GM21367 (cell line): ENCODE measurements around the gene SEC24C.
A peak's percentile ranks its signal among the peaks of the same experiment; 100 is the strongest.

Source experiments
- ATAC-seq: cut with Tn5 transposase; IDR thresholded peaks from one replicate; pipeline ENCODE4 v1.9.1; 2021; ENCODE audit not compliant: unreplicated experiment

Gene SEC24C

DNA sequence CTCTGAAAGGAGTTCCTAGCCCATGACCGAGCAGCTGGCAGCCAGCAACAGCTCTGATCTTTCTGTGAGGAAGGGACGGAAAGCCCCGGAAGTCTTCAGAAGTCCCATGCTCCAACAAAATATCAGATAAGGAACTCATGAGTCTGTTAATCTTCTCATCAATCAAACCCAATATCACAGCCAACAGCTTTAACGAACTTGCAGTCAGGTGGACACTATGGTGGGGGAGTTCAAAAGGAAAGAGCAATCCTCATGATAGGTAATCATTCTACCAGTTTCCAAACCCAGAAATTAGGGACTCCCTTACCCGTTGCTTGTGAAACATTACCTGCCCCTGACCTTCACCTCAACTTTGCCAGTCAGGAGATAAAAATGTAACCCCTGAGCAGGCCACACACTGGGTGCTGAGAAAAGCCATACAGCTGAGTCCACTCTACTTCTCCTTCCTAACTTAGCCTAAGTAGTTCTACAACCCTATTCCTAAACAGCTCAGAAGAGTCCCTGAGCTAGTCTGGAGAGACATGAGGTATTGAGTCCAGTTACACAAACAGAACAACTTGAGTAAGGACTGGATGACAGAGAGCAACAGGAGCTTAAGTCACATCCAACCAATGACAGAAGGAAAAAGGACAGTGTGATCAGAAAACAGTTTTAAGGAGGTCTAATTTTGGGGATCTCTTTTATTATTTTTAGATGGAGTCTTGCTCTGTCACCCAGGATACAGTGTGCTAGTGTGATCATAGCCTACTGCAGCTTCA lies 65.1 kb downstream of the SEC24C start:
- no peak for ATAC-seq

DNA sequence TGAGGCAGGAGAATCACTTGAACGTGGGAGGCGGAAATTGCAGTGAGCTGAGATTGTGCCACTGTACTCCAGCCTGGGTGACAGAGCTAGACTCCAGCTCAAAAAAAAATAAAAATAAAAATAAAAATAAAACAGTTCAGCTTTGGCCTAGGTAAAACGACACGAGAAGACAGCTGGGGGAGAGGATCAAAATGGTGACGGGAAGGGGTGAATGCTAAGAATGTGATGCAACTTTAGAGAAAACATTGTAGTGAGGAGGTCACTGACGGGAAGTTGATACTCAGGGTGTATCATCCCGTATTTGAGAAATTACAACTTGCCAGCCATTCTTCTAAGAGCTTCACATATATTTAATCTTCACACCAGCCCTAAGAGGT lies 66.2 kb downstream of the SEC24C start:
- ATAC-seq = no peak

DNA sequence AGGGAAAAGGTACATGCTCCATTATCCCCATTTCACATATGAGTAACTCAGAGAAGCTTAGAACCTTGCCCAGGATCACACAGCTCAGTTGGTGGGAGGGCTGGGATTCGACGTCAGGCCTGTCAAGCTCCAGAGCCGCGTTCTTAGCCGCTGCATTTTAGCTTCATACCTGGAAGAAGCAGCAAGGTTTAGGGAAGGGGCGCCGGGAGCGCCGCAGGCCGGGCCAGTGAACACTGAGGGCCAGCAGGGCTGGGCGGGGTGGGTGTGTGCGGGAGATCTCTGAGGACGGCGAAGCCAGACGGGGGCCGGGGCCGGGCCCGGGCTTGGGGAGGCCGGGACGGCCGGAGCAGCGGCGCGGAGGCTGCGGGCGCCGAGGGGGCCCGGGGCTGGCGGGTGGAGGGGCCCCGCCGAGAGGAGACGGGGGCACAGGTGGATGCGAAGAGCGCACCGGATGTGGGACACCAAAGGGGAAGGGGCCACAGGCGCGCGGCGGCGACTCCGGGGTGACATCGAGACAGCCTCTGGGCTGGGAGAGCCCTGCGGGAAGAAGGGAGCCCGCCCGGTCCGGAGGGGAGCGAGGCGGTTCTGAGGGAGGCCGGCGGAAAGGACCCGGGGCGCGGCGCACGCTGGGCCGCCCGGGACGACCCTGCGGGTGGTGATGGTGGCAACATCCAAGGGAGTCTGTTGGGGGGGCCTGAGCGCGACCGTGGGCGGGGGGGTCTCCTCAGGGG lies 66.7 kb downstream of the SEC24C start:
- peak; percentile 25 for ATAC-seq

DNA sequence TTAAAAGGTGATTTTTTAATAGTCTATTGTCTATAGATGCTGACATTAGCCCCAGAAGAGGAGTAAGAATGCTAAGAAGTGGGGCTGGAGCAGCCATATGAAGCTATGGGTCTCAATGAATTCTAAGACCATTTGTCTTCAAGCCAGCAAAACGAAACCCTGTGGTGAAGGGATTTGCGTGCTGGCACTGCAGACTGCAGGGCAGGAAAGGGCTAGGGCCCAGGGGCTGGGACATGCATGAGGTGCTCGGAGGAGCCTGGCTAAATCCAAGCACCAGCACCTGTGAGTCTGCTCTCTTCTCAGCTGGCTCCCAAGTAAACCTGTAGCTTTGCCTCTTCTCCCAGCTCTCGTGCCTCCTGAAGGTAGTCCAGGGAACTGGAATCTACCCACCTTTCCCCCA lies 68.5 kb downstream of the SEC24C start:
- no peak for ATAC-seq

DNA sequence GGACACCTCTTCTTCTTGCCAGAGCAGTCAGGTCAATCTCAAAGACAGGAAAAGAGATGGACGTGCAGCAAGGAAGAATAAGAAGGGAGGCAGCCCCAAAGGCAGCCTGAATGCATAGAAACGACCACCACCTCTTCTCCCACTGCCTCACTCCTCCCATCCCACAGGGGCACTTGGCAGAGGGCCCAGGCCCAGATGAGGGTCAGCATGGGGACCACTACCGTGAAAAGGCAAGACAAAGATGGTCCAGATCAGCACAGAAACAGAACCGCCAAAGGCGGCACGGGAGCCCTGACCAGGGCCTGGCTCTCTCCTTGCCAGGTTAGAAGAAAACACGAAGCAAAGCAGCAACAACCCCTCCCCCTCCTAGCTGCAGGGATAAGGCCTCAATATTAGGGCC lies 69.2 kb downstream of the SEC24C start:
- no peak for ATAC-seq

DNA sequence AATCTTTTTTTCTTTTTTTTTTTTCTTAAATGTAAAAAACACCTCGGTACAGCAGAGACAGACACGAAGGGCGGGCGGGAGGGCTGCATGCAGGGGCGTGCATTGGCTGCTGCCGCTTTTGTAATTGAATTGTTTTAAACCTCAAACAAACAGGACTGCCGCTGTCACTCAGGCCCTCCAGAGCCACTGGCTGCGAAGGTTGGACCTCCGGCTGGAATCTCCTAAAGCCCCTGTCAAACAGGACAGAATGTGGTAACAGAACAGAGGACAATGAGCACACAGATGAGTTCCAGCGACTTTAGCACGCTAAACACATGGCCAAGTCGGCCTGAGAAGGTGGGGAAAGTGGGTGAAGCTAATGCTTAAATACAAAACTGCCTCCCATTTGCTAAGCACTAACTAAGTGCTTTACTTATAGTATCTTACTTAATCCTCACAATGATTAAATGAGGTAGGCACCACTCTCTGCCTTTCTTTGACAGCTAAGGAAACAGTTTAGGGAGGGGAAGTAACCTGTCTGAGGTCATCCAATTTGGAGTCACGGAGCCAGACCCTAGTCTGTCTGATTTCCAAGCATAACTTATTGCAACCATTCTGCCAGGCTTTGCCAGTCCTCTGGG lies 70.2 kb downstream of the SEC24C start:
- ATAC-seq = no peak

DNA sequence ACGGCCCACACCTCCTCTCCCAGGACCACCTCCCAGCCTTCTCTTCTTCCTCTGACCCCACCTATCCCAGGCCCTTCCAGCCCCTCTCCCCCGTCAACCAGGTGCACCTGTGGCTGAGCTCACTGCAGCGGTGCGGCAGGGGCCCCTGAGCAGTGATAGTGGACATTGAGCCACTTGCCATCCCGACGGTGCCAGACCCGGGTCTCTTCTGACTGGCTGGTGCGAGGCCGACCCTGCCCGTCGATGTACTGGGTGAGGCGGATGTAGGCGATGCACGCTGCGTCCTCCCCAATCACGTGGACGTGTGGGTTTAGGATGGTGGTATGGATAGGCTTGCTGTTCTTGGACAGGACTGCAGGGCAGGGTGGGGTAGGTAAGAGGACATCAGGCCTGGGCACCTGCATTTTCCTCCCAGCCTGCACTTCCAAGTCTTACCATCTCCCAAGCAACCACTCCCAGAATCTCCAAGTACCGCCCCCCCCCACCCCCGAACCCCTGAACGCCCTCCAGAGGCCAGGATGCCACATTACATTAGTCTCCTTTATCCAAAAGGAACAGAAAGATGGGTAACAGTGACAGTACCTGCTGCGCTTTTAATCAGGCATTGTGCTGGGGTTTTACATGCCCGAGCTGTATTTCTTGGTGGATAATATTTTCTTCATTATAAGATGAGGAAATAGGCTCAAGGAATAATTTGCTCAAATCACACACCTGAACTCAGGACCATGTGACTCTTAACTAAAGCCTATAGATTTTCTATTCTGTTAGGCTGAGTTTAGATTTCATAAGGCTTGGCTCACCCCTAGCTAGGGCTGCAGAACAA lies 70.9 kb downstream of the SEC24C start:
- ATAC-seq = no peak

DNA sequence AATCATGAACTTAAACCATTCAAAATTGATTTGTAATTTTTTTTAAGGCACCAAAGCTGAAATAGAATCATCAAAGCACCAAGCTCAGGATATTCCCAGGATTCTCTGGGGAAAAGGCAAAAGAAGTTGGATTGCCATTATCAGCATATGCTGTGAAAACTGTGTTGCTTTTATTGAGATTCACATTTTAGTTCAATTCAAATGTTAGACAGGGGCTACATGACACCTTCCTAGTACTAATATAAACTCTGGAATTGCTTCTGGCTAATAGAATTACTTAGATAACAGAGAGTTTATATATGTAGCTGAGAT lies 71.5 kb downstream of the SEC24C start:
- ATAC-seq = no peak

DNA sequence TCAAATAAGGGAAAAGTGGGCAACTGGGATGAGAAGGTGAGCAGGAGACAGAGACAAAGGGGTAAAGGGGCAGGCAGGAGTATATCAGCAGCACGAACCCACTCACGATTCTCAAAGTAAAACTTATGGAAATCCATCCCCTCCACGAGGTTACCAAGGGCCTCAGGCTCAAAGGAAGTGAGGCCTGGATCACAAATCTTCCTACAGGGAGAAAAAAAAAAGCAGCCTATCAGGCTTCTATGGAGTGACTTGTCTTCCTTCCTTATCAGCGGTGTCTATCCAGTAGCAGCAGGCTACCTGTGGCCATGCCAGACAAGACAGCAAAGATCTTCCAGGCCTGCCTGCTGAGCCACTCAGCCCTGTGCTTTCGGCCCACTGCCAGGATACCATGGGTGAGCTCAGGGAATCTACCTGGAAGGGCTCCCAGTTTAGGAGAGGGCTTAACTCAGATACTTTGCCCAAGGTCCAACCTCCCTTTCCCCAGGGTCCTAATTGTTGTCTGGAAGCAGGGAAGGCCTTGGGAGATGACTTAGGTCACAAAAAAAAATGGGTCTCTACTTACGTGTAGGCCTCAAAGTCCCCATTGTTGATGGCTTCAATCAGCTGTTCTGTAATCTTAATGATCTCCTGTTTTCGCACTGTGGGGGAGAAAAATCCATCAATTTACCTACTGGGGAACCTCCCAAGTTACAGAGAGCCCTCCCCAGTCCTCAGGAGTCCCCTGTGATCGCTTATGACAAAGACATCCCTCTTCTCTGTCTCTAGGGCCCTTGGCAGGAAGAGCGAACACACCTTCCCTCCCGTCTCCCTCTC lies 73.0 kb downstream of the SEC24C start:
- no peak for ATAC-seq

DNA sequence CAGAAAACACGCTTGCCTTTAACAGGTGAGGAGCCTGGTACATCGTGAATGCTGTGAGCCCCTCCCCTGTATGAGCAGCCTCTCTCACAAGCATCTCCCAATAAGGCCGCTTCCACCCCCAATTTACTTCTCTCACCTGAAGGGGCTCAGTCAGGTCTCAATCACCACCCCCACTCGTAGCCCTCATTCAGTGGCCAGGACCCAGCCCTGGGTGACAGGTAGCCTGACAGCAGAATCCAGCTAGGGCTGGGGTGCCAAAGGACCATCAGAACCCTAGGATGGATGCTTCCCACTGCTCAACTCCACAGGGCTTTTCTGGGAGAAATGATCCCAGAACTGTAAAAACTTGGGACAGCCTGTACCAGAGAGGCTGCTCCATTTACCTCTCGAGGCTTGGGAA lies 73.7 kb downstream of the SEC24C start:
- ATAC-seq = no peak

DNA sequence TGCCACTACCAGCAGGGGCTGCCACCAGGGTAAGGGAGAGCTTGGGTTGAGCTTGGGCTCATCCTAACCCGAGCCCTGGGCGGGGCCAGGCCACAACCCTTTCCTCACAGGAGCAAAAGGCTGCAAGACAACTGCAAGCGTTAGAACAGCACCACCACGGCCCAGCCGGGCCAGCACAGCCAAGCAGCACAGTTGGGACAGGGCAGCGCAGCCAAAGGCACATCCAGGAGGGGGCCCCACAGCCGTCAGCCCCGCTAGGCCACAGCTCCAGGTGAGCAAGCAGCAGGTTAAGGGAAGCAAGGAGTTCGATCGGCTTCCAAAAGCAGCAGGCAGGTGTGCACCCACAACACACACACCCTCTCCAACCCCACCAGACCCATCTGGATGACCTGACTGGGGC lies 74.2 kb downstream of the SEC24C start:
- no peak for ATAC-seq

DNA sequence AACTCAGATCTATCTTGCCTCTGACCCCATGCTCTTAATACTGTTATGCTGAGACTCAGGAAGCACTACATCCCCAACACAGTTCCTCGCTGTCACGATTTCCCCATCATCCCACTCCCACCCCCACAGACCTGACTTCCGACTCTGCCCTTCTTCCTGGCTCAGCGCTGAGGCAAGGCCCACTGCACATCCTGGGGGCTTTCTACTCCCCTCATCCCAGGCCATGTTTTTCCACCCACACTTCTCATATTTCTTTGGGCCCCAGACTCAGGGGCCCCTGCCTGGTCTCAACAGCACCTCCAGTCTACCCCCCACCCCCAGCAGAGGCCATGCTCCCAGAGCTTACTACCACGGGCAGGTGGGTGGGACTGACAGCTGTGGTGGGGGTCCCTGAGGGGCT lies 74.9 kb downstream of the SEC24C start:
- ATAC-seq = no peak

DNA sequence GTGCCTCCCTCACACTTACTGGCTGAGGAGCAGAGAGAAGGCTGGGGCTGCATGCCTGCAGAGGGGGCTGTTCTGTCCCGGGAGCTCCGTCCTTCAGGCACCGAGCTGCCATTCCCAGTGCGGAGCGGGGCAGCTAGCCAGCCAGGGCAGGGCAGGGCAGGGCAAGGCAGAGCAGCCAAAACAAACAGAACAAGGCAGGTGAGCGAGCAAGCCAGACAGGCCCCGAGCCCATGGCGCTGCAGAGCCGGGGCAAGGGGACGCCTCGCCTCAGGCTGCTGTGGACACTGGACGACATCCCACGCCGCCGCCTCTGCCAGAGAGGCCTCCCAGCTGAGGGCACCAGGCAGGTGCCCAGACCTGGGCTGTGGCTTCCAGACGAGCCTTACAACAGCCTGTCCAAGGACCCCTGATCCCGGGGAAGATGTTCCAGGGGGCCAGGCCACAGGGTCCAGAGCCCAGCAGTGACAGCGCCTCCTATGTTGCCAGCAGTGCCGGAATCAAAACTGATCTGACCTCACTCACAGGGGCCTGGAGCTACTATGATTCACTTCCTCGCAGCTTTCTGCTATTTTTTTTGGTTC lies 75.4 kb downstream of the SEC24C start:
- no peak for ATAC-seq
